ENCODE results near the gene ENDOV. TPM values are rescaled to one million over a fixed set of nuclear protein-coding genes. Genes with fewer than 3 reads are reported as not detected.

The ENDOV gene
- total and polyA plus RNA-seq, 2 of the 13 experiments (the other 11 are each of a cell fraction or from before 2014, with no cell fraction given) = 15.1 to 17.1 TPM

- TF ChIP-seq JDP2 (CRISPR knock-in tag; IDR thresholded peaks at IDR 0.05; ENCODE audit: borderline replicate concordance) (no peak; the same call in 1 of the 2 replicates), TOE1 (CRISPR knock-in tag; IDR thresholded peaks at IDR 0.05) (no peak; the same call in 1 of the 2 replicates), PCBP1 (IDR thresholded peaks at IDR 0.05; ENCODE audit: borderline replicate concordance, low read depth, low read length) (peak; percentile 92; the same call in 1 of the 2 replicates), ZFP36L1 (CRISPR knock-in tag; IDR thresholded peaks at IDR 0.05) (peak; percentile 83; the same call in 1 of the 2 replicates), ZNF329 (CRISPR knock-in tag; IDR thresholded peaks at IDR 0.05; ENCODE audit: low read depth) (0 out of 2 replicates have a peak, but pooled peaks have one; percentile 46), POLR2G (IDR thresholded peaks at IDR 0.05; ENCODE audit: low read depth, low read length) (peak; percentile 90), HOXA9 (CRISPR knock-in tag; IDR thresholded peaks at IDR 0.05; ENCODE audit: borderline replicate concordance) (peak; percentile 87), RFX5 (IDR thresholded peaks at IDR 0.05; ENCODE audit: low read depth, low read length) (peak; percentile 78), ZNF691 (CRISPR knock-in tag; IDR thresholded peaks at IDR 0.05; ENCODE audit: borderline replicate concordance, low read depth) (peak; percentile 85; the same call in 1 of the 2 replicates), MED13 (CRISPR knock-in tag; IDR thresholded peaks at IDR 0.05) (peak; percentile 60; the same call in 1 of the 2 replicates), HDAC2 (CRISPR knock-in tag; IDR thresholded peaks at IDR 0.05) (0 out of 2 replicates have a peak, but pooled peaks have one; percentile 20), ZNF652 (CRISPR knock-in tag; IDR thresholded peaks at IDR 0.05; ENCODE audit: borderline replicate concordance, low read depth) (no peak), ZNF878 (CRISPR knock-in tag; IDR thresholded peaks at IDR 0.05) (peak; percentile 60; the same call in 1 of the 2 replicates), ZNF326 (CRISPR knock-in tag; IDR thresholded peaks at IDR 0.05; ENCODE audit: borderline replicate concordance) (no peak), KLF13 (CRISPR knock-in tag; IDR thresholded peaks at IDR 0.05) (peak; percentile 92), ZNF782 (CRISPR knock-in tag; IDR thresholded peaks at IDR 0.05; ENCODE audit: borderline replicate concordance) (peak; percentile 97; the same call in 1 of the 2 replicates)
- TF ChIP-seq, protein P1, sequence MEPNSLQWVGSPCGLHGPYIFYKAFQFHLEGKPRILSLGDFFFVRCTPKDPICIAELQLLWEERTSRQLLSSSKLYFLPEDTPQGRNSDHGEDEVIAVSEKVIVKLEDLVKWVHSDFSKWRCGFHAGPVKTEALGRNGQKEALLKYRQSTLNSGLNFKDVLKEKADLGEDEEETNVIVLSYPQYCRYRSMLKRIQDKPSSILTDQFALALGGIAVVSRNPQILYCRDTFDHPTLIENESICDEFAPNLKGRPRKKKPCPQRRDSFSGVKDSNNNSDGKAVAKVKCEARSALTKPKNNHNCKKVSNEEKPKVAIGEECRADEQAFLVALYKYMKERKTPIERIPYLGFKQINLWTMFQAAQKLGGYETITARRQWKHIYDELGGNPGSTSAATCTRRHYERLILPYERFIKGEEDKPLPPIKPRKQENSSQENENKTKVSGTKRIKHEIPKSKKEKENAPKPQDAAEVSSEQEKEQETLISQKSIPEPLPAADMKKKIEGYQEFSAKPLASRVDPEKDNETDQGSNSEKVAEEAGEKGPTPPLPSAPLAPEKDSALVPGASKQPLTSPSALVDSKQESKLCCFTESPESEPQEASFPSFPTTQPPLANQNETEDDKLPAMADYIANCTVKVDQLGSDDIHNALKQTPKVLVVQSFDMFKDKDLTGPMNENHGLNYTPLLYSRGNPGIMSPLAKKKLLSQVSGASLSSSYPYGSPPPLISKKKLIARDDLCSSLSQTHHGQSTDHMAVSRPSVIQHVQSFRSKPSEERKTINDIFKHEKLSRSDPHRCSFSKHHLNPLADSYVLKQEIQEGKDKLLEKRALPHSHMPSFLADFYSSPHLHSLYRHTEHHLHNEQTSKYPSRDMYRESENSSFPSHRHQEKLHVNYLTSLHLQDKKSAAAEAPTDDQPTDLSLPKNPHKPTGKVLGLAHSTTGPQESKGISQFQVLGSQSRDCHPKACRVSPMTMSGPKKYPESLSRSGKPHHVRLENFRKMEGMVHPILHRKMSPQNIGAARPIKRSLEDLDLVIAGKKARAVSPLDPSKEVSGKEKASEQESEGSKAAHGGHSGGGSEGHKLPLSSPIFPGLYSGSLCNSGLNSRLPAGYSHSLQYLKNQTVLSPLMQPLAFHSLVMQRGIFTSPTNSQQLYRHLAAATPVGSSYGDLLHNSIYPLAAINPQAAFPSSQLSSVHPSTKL (CRISPR knock-in tag; IDR thresholded peaks at IDR 0.05) = no peak; the same call in 1 of the 2 replicates
- TF ChIP-seq, protein P2, sequence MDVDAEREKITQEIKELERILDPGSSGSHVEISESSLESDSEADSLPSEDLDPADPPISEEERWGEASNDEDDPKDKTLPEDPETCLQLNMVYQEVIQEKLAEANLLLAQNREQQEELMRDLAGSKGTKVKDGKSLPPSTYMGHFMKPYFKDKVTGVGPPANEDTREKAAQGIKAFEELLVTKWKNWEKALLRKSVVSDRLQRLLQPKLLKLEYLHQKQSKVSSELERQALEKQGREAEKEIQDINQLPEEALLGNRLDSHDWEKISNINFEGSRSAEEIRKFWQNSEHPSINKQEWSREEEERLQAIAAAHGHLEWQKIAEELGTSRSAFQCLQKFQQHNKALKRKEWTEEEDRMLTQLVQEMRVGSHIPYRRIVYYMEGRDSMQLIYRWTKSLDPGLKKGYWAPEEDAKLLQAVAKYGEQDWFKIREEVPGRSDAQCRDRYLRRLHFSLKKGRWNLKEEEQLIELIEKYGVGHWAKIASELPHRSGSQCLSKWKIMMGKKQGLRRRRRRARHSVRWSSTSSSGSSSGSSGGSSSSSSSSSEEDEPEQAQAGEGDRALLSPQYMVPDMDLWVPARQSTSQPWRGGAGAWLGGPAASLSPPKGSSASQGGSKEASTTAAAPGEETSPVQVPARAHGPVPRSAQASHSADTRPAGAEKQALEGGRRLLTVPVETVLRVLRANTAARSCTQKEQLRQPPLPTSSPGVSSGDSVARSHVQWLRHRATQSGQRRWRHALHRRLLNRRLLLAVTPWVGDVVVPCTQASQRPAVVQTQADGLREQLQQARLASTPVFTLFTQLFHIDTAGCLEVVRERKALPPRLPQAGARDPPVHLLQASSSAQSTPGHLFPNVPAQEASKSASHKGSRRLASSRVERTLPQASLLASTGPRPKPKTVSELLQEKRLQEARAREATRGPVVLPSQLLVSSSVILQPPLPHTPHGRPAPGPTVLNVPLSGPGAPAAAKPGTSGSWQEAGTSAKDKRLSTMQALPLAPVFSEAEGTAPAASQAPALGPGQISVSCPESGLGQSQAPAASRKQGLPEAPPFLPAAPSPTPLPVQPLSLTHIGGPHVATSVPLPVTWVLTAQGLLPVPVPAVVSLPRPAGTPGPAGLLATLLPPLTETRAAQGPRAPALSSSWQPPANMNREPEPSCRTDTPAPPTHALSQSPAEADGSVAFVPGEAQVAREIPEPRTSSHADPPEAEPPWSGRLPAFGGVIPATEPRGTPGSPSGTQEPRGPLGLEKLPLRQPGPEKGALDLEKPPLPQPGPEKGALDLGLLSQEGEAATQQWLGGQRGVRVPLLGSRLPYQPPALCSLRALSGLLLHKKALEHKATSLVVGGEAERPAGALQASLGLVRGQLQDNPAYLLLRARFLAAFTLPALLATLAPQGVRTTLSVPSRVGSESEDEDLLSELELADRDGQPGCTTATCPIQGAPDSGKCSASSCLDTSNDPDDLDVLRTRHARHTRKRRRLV (CRISPR knock-in tag; IDR thresholded peaks at IDR 0.05) = peak; percentile 78; the same call in 1 of the 2 replicates
These were observed 39.8 kb downstream of the ENDOV start (continued) for GRCh38 chr17:80454557-80455335.
